Gastroesophageal sphincter (tissue), 3 donors: ENCODE results near the gene SLC25A12.

Experiments used
- EP300 ChIP-seq: sonication (generic); formaldehyde crosslinking; IDR thresholded peaks from one replicate; pipeline ENCODE4 v1.6.1; 2017; ENCODE audit warnings: antibody characterized with exemption, mild to moderate bottlenecking
- POLR2AphosphoS5 ChIP-seq: sonication (generic); formaldehyde crosslinking; IDR thresholded peaks from one replicate; pipeline ENCODE4 v1.6.1; 2017; ENCODE audit warnings: antibody characterized with exemption
- TF ChIP-seq, protein P1 (sequence below), 4 experiments: fragments of 200-600 bp in 2 of 4; fragments of 450-650 bp in 2 of 4; sonication (generic) in 1 of 4; IDR thresholded peaks; one replicate each; pipeline ENCODE4 v1.5.1; 2017 to 2019; ENCODE audit warnings: antibody characterized with exemption in 4 of 4, mild to moderate bottlenecking in 2 of 4, moderate library complexity in 2 of 4

DNA sequence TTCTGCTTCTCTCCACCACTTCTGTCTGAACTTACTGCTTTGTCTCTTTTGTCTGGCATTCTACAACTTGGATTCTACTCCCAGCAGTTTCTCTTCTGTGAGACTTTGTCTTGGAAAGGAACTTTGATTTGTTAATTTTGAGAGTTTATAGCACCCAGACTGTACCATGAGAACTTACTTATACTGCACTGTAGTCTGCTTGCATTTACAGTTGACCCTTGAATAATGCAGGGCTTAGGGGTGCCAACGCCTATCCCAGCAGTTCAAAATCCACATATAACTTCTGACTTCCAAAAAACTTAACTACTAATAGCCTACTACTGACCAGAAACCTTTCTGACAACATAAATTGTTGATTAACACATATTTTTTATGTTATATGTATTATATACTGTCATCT is 151.3 kb downstream of the SLC25A12 start:
- TF ChIP-seq, protein P1, sequence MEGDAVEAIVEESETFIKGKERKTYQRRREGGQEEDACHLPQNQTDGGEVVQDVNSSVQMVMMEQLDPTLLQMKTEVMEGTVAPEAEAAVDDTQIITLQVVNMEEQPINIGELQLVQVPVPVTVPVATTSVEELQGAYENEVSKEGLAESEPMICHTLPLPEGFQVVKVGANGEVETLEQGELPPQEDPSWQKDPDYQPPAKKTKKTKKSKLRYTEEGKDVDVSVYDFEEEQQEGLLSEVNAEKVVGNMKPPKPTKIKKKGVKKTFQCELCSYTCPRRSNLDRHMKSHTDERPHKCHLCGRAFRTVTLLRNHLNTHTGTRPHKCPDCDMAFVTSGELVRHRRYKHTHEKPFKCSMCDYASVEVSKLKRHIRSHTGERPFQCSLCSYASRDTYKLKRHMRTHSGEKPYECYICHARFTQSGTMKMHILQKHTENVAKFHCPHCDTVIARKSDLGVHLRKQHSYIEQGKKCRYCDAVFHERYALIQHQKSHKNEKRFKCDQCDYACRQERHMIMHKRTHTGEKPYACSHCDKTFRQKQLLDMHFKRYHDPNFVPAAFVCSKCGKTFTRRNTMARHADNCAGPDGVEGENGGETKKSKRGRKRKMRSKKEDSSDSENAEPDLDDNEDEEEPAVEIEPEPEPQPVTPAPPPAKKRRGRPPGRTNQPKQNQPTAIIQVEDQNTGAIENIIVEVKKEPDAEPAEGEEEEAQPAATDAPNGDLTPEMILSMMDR (IDR thresholded peaks at IDR 0.05): no peak
- TF ChIP-seq POLR2AphosphoS5 (no peak), EP300 (no peak)
